Right kidney (tissue), 1 donor: ENCODE measurements around the gene PIK3C3.
"Not testable (repeated sequence)": the region's sequence is repeated elsewhere in the genome, so short reads cannot be mapped to it uniquely, and the experiment has no call there.

Source experiments
- DNase-seq: peaks from one replicate; pipeline ENCODE4 v3.0.0-alpha.2; 2016

The PIK3C3 gene

DNA sequence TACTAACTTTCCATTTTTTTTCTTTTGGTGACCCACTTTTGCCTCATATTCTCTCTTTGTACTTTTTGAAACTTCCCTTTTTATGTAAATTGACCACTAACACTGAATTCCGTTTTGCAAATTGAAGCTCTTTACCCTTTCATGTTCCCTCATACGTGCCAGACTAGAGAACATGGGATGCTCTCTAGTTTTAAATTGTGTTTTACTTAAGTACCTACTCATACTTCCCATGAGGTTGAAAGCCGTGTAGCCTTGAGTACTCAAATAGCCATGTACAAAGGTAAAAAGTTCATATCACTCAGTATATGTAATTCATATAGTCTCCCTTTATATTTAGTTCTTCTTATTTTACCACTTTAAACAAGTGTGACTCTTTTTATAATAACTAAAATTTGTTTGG is 119.7 kb downstream of the PIK3C3 start:
- DNase-seq, result no peak

DNA sequence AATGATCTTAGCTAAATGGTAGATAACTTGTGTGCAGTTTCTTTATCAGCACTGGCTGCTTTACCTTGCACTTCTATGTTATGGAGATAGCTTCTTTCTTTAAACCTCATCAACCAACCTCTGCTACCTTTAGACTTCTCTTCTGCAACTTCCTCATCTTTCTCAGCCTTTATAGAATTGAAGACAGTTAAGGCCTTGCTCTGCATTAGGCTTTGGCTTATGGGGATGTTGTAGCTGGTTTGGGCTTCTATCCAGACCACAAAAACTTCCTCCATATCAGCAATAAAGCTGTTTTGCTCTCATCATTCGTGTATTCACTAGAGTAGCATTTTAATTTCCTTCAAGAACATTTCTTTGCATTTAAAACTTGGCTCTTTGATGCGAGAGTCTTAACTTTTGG is 123.7 kb downstream of the PIK3C3 start:
- no peak for DNase-seq

DNA sequence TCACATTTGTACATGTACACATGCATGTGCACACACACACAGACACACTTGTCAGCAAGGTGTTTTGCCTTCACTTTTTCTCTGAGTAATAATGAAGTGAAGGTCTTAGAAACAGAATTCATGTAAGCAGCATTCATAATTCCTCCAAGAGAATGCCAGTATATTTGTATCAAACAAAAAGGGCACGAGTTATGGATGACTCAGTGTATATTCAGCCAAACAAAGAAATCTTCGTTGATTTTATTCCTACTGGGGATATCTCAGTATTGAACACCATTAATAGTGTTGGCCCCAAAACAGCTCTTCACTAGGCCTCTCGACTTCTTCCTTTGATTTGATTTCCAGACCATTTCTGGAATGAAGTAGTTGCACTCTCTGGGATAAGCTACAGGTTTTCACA is 125.3 kb downstream of the PIK3C3 start:
- no peak for DNase-seq

DNA sequence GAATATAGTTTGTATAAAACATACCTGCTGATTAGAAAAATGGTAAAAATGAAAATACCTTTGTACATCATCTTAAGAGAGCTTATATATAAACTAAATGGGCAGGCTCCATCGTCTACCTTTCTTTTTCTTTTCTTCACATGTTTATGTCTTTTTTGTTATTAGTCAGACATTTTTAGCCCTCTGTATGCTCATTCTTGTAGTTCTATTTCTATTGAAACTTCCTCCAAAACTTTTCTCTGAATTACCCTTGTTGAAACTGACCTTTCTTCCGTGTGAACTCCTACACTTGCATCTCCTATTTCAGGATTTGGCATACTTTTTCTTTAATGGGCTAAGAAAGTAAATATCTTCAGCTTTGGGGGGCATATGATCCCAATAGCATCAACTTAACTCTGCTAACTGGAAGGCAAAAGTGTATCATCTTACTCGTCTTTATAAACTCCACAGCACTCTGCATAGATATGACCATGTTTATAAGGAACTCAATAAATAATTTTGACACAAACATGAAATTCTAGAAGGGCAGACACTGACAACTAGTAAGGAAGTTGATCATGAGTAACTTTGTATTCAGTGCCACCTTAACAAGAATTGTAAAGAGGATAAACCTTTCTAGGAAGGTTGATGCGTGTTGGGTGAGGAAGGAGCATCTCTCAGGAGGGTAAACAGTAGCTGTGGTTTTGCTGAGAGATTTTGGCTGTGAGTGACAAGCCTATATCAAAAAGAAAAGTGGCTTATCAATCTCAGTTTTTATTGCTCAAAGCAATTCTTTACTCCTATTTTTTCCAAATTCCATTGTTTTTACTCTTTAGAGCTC is 127.6 kb downstream of the PIK3C3 start:
- no peak for DNase-seq

DNA sequence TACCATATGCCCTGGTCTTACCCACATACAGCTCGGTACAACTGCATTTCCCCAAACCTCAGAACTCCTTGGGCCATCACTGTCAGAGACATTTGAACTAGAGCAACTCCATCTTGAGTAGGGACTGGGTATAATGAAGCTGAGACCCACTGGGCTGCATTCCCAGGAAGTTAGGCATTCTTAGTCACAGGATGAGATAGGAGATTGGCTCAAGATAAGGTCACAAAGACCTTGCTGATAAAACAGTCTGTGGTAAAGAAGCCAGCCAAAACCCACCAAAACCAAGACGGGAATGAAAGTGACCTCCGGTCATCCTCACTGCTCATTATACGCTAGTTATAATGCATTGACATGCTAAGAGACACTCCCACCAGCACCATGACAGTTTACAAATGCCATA is 131.3 kb downstream of the PIK3C3 start:
- no peak for DNase-seq

DNA sequence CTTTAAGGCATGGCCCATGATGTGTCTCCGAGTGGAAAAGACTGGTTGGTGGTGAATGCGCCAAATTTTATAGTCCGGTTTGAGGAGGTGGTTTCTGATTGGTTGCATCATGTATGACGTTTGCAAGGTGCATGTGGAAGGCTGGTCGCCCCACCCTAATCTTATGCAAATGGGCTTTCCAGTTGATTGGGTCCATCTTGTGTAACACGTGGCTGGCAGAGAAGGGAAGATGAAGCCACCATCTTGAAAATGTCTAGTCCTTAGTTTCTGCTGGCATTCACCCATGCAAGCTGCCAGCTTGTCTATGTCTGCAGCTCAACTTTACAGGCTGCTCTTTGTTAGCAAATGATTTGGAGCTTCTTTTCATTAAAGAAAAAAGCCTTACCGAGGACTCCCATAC is 132.2 kb downstream of the PIK3C3 start:
- no peak for DNase-seq

DNA sequence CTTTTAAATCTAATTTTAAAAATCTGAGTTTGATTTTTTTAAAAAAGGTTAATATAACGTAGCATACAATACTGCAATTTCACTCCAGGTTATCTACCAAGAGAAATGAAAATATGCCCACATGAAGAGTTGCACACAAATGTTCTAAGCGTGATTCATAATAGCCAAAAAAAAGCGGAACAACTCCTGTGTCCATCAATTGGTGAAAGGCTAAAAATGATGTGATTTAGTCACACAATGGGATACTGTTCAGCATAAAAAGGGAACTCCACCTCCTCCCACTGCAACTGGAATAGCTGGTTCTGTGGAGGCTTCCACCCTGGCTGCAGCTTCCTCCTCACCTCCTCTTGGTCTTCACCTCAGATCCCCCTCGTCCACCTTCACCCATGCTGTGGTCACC is 132.8 kb downstream of the PIK3C3 start:
- DNase-seq, result no peak

DNA sequence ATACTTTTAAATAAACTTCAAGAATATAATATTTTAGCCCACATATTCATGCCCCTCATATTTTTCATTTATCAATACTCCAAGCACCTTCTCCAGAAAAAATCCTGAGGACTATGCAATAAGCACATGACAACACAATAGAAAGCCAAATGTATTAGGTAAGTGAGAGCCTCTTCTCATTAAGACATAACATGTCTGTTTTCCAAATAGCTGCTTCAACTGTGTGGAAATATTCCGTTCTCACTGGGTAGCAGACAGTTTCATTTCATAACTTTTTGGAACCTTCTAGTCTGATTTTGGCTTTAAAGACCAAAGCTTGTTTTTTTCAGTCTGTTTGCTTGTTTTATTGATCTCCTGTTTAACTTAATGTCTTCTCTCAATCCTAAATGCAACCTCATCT is 137.8 kb downstream of the PIK3C3 start:
- no peak for DNase-seq

DNA sequence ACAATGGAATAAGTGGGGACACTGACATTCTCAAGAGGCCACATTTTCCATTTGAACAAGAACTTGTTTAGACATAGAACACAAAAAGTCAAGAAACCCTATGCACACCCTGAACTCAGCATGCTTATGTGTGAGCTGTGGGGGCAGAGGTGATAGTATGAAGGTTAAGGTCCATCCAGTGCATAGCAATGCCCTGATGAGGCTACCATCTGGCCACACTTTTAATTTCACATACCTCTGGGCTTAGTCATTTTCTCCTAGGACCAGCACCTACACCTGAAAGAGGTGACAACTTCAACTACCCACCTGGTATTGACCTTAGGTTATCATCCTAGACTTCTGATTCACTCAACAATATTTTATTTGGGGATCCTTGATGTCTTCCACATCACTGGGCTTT is 139.8 kb downstream of the PIK3C3 start:
- no peak for DNase-seq

DNA sequence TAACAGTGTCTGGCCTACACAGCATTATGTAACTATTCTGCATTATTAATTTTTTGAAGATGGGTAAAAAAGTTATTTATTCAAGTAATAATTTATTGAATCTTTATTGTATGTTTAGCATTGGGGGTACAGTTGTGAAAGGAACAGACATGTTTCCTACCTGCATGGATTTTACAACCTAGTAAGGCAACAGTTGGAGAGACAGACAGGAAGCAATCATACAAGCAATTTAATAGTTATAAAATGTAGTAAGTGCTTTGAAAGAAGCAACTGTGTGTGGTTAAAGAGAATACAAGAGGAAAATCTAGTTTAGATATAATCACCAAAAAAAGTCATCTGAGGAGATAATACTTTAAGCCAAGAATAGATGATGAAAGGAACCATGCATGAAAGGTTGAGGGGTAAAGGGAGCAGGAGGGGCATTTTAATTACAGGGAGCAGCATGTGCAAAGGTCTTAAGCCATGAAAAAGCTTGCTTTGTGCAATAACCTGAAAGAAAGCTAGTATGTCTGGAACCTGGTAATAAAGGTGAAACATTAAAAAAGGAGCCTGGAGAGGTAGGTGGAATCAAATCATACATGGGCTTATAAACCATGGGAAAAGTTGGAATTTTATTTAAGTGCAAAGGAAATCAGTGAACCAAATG is 140.8 kb downstream of the PIK3C3 start:
- DNase-seq, result no peak

DNA sequence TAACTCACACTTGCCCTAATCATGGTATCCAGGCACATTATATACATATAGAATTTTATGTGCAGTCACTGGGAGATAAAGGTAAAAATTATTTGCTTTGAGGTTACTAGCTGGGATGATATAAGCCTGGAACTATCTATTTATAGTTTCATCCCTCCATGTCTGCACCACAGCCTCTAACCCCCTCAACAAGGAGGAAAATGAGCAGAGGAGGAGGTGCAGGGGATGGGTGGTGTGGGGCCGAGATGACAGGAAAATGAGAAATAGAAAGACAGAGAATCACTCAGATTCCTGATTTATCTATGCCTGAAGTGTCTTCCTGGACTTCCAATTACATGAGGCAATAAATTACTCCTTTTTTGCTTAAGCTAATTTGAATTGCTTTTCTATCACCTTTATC is 145.2 kb downstream of the PIK3C3 start:
- no peak for DNase-seq

DNA sequence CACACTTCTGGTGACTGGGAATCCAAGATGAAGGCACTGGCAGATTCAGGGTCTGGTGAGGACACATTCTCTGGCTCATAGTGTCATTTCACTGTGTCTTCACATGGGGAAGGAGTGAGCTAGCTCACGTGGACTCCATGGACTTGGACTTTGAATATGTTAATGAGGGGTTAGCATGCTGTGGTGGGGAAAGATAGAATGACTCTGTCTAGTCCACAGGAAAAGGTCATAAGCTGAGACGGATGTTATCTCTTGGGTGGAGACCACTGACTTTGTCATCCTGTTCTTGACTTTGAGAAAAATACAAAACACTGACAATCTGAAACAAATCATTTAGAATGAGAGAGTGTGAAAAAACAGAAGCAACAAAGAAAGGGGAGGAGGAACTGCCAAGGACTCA is 145.9 kb downstream of the PIK3C3 start:
- no peak for DNase-seq

DNA sequence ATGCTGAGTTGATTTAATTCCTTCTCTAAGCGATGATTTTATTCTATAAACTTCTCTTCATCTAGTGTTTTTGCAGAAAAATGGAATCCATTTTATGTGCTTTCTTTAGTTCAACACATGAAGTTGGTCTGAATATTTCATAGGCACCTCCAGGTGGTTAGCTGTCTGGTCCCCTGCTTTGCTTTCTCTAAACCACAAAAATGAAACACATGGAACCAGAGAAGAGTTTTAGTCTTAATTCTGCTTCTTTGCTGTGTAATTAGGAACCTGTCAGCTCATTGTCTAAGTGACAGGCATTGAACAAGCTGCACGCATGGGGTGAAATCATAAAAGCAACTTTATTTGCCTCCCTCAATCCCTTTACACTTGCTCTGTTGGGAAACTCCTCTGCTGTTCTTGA is 150.4 kb downstream of the PIK3C3 start:
- DNase-seq, result no peak

DNA sequence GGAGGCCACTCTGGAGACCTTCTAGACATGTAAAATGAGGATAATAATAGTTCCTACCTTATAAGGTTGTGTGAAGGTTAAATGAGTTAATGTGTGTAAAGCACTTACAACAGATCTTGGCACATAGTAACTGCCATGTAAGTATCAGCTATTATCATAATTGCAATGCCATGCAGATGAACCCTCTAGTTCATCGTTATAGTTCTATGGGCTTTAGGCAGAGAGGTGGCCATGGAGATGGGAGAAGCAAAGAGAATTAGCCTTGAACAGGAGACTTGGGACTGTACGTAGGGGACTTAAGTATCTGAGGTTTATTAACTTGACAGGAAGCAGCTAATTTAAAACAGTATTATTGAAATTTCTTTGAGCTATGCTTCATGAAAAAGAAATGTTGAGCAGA is 151.8 kb downstream of the PIK3C3 start:
- DNase-seq, result no peak

DNA sequence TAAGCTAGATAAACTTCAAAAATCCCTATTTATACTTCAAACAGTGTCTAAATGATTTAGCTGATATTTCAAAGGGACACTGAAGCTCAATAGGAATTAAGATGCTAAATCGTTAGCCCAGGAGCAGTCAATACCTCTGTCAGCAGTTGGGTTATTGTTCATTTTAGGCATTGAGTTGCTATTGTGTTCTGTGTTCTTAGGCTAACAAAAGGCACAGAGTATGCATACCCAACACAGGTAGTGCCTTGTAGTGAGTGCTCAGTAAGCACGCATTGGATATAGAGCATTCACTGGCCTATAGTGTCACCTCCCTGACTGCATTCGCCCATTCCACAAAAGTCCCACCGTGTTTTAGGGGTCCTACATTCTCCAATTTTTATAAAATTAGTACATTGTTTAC is 152.3 kb downstream of the PIK3C3 start:
- DNase-seq, result no peak

DNA sequence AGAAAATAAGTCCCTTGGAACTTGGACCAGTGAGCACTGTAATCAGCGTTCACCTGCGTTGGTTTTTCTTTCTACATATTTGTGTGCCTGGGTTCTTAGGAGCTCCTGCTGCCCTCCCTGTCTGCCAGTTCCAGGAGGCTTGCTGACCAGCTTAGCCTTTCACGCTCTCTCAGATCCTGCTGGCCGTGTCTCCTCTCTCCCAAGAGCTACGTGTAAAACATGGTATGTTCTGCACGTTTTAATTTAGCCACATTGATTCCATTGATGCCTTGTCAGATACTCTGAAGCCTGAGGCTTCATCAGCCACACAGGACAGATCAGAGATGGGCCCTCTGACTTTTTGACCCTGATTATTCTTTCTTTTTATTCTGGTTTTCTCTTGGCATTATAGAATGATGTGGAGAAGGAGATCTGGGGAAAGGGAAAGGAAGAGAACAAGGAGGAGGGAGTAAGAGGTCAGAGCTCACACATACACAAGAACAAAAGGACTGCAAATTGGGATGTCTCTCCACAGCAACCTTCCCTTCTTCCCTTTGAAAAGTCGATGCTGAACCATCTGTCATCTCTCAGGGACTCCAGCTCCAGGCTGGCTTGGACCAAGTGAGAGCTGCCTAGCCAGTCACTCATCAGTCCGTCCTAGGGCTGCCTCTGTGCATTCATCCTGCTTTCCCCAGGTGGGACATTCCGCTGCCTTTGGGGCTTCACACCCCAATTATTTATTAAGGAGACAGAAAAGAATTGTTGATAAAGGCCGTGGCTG is 152.8 kb downstream of the PIK3C3 start:
- DNase-seq, result no peak

DNA sequence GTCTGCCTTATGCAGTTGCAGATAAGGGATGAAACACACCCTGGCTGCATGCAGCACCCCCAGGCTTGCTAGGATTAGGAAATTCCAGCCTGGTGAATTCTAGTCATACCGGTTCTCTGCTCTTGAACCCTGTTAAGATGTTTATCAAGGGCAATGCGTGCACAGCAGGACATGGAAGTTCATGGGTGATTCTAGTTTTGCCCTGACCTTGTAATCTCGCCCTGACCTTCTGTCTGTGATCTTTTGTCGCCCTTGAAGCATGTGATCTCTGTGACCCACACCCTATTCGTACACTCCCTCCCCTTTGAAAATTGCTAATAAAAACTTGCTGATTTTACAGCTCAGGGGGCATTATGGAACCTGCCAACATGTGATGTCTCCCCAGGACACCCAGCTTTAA is 157.1 kb downstream of the PIK3C3 start:
- DNase-seq, result not testable (repeated sequence)

DNA sequence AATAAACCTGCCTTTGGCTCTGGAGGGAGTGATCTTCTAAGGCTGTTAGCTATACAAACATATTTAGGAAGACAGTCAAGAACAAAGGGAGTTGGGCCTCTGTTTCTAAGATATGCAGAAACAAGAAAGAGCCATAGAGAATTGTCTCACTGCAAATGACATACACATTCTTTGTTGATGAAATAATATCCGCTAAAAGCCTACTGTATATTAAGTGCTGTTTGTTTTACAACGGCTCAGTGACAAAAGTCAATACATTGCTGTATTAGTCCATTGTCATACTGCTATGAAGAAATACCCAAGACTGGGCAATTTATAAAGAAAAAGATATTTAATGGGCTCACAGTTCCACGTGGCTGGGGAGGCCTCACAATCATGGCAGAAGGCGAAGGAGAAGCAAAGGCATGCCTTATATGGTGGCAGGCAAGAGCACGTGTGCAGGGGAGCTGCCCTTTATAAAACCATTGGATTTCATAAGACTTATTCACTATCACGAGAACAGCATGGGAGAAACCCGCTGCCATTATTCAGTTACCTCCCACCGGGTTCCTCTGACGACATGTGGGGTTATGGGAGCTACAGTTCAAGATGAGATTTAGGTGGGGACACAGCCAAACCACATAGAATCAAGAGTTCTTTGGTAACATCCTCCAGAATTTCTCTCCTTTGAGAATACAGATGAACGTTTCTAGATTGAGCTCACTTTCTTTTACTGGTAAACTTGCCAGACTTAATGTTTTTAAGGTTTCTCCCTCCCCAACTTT is 157.8 kb downstream of the PIK3C3 start:
- no peak for DNase-seq

DNA sequence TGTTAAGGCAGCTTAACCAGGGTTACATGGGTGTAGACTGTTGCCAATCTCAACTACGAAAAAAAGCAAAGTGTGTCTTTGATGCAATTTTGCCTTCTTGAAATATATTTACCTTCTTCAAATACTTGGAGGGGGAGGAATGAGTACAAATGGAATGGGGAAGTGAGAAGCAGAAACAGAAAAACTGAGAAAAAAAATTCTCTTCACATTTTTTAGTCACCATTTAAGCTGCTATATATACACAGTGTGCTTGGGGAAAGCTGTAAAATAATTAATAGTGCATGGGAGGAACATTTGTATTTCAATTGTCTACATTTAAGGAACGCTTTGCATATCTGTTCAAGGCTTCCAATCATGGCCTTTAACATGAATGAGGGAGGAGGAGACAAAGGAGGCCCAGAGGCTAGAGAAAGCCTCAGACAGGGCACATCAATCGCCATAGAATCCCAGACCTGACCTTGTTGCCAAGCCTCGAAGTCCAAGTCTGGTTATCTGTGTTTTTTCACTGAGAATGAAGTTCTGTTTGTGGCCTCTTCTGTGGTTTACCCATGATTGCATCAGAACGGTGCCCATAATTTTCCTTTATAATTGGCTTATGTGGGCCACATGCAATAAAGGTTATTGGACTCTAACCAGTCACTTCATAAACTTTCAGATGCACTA is 158.6 kb downstream of the PIK3C3 start:
- DNase-seq, result no peak

DNA sequence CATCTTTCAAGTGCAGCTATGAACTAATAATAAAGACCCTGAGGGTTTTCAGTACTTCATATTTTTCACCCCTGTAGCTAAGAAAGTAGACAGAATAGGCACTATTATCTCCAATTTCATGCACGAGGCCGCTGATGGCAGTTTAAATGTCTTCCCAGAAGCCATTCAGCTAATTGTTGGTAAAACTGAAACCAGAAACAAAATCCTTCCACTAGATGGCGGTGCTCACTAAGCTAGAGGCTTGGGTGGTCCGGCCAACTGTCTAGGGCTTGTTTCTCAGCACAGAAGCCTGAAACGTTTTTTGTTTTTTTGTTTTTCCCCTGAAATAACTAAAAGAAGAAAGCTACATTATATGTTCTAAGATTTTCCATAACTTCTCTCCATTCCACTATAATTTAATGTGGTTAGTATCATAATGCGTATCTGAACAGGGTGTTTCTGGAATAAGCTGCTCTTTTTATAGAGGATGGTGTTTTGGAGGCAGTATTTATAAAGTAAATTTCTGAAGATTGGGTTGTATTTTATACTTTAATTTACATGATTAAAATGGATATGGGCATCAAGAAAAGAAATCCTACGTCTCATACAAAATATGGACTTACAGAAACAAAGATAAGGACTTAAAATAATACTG is 159.4 kb downstream of the PIK3C3 start:
- peak; percentile 50 for DNase-seq

DNA sequence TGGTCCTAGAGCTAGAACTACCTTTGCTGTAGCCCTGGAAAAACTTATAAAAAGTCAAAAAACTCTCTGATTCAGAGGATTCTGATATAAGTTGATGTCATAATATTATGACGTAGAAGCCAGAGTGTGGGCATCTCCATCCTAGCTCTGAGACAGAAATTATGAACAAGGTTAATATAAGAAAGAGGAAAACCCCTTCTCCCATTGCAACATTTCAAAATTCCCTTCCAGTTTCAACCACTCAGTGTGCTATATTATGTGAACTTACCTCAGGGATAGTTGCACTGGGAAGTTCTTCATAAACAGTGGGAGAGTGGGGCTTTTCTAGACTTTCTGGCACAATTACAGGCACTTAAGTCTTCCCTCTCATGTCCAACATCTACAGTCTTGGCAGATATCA is 171.6 kb downstream of the PIK3C3 start:
- no peak for DNase-seq
